Measurements from ENCODE around the gene RTKN. TPM values are rescaled to one million over a fixed set of nuclear protein-coding genes. Genes with fewer than 3 reads are reported as not detected.

RTKN gene
- total and polyA plus RNA-seq, 2 of the 13 experiments (the other 11 are each of a cell fraction or from before 2014, with no cell fraction given), result 159 to 166 TPM

DNA sequence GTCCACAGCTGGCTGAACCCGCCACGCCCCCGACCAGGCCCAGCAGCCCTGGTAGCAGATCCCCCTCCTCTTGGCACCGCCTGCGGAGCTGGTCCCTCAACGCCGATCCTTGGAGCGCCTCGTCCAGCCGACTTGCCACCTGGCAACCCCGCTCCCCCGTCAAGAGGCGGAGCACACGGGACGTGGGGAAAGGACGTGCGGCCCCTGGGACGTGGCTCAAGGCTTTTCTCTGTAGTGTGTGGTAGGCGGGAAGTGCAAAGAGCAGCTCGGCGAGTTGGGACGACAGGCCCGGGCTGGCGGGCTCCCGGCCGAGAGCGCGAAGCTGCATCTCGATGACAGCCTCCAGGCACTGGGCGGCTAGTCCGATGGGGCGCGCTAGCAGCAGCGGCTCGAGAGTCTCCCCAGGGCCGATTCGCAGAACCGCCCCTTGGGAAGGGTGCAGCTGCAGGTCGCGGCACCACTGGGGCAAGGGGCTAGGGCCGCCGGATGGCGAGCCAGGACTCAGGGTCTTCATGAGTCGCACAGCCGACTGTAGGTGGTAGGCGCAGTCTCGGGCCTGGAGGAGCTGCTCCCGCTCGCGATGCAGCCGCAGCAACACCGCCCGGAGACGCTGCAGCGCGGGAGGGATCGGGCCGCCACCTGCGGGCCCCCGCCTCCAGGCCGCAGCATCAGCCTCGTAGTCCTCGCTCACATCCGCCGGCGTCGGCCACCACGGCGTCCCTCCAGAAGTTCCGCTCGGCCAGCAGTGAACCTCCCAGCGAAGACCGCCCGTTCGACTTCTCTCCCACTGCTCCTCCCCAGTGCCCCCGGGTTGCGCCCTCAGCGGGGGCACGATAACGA is 40.4 kb upstream of the RTKN start (continued):
- TF ChIP-seq, protein P1, sequence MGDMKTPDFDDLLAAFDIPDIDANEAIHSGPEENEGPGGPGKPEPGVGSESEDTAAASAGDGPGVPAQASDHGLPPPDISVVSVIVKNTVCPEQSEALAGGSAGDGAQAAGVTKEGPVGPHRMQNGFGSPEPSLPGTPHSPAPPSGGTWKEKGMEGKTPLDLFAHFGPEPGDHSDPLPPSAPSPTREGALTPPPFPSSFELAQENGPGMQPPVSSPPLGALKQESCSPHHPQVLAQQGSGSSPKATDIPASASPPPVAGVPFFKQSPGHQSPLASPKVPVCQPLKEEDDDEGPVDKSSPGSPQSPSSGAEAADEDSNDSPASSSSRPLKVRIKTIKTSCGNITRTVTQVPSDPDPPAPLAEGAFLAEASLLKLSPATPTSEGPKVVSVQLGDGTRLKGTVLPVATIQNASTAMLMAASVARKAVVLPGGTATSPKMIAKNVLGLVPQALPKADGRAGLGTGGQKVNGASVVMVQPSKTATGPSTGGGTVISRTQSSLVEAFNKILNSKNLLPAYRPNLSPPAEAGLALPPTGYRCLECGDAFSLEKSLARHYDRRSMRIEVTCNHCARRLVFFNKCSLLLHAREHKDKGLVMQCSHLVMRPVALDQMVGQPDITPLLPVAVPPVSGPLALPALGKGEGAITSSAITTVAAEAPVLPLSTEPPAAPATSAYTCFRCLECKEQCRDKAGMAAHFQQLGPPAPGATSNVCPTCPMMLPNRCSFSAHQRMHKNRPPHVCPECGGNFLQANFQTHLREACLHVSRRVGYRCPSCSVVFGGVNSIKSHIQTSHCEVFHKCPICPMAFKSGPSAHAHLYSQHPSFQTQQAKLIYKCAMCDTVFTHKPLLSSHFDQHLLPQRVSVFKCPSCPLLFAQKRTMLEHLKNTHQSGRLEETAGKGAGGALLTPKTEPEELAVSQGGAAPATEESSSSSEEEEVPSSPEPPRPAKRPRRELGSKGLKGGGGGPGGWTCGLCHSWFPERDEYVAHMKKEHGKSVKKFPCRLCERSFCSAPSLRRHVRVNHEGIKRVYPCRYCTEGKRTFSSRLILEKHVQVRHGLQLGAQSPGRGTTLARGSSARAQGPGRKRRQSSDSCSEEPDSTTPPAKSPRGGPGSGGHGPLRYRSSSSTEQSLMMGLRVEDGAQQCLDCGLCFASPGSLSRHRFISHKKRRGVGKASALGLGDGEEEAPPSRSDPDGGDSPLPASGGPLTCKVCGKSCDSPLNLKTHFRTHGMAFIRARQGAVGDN (CRISPR knock-in tag; IDR thresholded peaks at IDR 0.05), result peak; percentile 82
- TF ChIP-seq, protein P2, sequence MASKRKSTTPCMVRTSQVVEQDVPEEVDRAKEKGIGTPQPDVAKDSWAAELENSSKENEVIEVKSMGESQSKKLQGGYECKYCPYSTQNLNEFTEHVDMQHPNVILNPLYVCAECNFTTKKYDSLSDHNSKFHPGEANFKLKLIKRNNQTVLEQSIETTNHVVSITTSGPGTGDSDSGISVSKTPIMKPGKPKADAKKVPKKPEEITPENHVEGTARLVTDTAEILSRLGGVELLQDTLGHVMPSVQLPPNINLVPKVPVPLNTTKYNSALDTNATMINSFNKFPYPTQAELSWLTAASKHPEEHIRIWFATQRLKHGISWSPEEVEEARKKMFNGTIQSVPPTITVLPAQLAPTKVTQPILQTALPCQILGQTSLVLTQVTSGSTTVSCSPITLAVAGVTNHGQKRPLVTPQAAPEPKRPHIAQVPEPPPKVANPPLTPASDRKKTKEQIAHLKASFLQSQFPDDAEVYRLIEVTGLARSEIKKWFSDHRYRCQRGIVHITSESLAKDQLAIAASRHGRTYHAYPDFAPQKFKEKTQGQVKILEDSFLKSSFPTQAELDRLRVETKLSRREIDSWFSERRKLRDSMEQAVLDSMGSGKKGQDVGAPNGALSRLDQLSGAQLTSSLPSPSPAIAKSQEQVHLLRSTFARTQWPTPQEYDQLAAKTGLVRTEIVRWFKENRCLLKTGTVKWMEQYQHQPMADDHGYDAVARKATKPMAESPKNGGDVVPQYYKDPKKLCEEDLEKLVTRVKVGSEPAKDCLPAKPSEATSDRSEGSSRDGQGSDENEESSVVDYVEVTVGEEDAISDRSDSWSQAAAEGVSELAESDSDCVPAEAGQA (IDR thresholded peaks at IDR 0.05; ENCODE audit: low read depth), result no peak; the same call in 1 of the 2 replicates
- TF ChIP-seq, protein P2 (CRISPR knock-in tag; IDR thresholded peaks at IDR 0.05; ENCODE audit: borderline replicate concordance), result peak; percentile 41; the same call in 1 of the 2 replicates
- TF ChIP-seq, protein P3, sequence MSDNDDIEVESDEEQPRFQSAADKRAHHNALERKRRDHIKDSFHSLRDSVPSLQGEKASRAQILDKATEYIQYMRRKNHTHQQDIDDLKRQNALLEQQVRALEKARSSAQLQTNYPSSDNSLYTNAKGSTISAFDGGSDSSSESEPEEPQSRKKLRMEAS (IDR thresholded peaks at IDR 0.05), result peak; percentile 85
- TF ChIP-seq ZNF670 (CRISPR knock-in tag; IDR thresholded peaks at IDR 0.05; ENCODE audit: borderline replicate concordance) (no peak; the same call in 1 of the 2 replicates), PHF20 (CRISPR knock-in tag; IDR thresholded peaks at IDR 0.05) (no peak), KLF11 (CRISPR knock-in tag; IDR thresholded peaks at IDR 0.05) (no peak; the same call in 1 of the 2 replicates), CHD4 (IDR thresholded peaks at IDR 0.05; ENCODE audit: borderline replicate concordance, low read length) (no peak), ZNF790 (CRISPR knock-in tag; IDR thresholded peaks at IDR 0.05; ENCODE audit: borderline replicate concordance) (0 out of 2 replicates have a peak, but pooled peaks have one; percentile 30), POLR2AphosphoS5 (IDR thresholded peaks at IDR 0.05; ENCODE audit: low read depth, low read length) (peak; percentile 53; the same call in 1 of the 2 replicates), SUZ12 (IDR thresholded peaks at IDR 0.05; ENCODE audit: low read depth, low read length) (no peak), STAG1 (CRISPR knock-in tag; IDR thresholded peaks at IDR 0.05) (peak; percentile 28), SOX5 (CRISPR knock-in tag; IDR thresholded peaks at IDR 0.05; ENCODE audit: borderline replicate concordance) (no peak)
- TF ChIP-seq, protein P4, sequence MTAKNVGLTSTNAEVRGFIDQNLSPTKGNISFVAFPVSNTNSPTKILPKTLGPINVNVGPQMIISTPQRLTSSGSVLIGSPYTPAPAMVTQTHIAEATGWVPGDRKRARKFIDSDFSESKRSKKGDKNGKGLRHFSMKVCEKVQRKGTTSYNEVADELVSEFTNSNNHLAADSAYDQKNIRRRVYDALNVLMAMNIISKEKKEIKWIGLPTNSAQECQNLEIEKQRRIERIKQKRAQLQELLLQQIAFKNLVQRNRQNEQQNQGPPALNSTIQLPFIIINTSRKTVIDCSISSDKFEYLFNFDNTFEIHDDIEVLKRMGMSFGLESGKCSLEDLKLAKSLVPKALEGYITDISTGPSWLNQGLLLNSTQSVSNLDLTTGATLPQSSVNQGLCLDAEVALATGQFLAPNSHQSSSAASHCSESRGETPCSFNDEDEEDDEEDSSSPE (CRISPR knock-in tag; IDR thresholded peaks at IDR 0.05), result peak; percentile 87
- TF ChIP-seq, protein P5, sequence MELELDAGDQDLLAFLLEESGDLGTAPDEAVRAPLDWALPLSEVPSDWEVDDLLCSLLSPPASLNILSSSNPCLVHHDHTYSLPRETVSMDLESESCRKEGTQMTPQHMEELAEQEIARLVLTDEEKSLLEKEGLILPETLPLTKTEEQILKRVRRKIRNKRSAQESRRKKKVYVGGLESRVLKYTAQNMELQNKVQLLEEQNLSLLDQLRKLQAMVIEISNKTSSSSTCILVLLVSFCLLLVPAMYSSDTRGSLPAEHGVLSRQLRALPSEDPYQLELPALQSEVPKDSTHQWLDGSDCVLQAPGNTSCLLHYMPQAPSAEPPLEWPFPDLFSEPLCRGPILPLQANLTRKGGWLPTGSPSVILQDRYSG (CRISPR knock-in tag; IDR thresholded peaks at IDR 0.05), result no peak; the same call in 1 of the 2 replicates
